Fibroblast of lung (primary cell): ENCODE results near the gene HSPA12B.

Source experiments
- EZH2 ChIP-seq: IDR thresholded peaks from 2 replicates; pipeline ENCODE4 v1.5.1; 2012; ENCODE audit warnings: low read length, control low read depth, mild to moderate bottlenecking; ENCODE audit errors: missing control alignments
- TF ChIP-seq, protein P1 (sequence below), 2 donors: IDR thresholded peaks in 1 of 2; conservative IDR thresholded peaks in 1 of 2; 1 replicate in 1 of 2; 2 replicates in 1 of 2; pipeline ENCODE4 v1.5.1; 2011 to 2012; ENCODE audit warnings: low read length in 2 of 2, control low read depth in 1 of 2, inconsistent platforms in 1 of 2, low read depth in 1 of 2, mild to moderate bottlenecking in 1 of 2

DNA sequence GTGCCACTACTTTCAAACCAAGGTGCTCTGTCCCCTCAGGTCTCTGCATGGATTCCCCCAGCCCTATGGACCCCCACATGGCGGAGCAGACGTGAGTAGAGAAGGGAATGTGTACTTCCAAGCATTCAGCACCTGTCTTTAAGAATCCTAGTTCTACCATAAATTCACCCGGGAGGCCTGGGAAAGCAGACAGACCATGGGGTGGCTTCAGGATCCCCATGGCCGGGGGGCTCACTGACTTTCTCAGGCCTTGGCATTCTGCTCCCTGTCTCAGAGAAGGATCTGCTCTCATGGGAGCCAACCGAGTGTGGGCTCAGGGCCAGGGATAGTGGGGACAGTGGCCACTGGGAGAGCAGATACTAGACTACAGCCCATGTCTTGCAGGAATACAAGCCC lies 65.9 kb downstream of the HSPA12B start:
- TF ChIP-seq, protein P1, sequence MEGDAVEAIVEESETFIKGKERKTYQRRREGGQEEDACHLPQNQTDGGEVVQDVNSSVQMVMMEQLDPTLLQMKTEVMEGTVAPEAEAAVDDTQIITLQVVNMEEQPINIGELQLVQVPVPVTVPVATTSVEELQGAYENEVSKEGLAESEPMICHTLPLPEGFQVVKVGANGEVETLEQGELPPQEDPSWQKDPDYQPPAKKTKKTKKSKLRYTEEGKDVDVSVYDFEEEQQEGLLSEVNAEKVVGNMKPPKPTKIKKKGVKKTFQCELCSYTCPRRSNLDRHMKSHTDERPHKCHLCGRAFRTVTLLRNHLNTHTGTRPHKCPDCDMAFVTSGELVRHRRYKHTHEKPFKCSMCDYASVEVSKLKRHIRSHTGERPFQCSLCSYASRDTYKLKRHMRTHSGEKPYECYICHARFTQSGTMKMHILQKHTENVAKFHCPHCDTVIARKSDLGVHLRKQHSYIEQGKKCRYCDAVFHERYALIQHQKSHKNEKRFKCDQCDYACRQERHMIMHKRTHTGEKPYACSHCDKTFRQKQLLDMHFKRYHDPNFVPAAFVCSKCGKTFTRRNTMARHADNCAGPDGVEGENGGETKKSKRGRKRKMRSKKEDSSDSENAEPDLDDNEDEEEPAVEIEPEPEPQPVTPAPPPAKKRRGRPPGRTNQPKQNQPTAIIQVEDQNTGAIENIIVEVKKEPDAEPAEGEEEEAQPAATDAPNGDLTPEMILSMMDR (conservative IDR thresholded peaks at IDR 0.05 in 1 of 2, IDR thresholded peaks at IDR 0.05 in 1 of 2; ENCODE audit: low read depth in 1 of 2, low read length in 2 of 2): no peak
- no peak for TF ChIP-seq EZH2
